ENCODE results near the gene CCL27.

CCL27 gene

GRCh38 chr9:34662526-34663302, at the start of gene CCL27:
Gene CCL27, minus strand, starts transcription at chr9:34662657. Its CDS starts 24 bp downstream, at chr9:34662633.
- no peak within 1 kb of the TSS for H3K27ac ChIP-seq (ENCODE audit: low read depth, low read length)
- no peaks in the 10 kb centered on the region for H3K9me3 ChIP-seq (ENCODE audit: control insufficient read depth in 1 of 2, low read length in 2 of 2)
- H3K4me3 ChIP-seq (ENCODE audit: low read depth in 1 of 2, low read length in 2 of 2) = no peak within 1 kb of the TSS
- H3K4me1 ChIP-seq (ENCODE audit: control insufficient read depth in 1 of 2, insufficient read depth in 2 of 2, low read length in 2 of 2) = peaks cover 25 to 26% of the 10 kb centered on the region in 2 donors
- no peaks in the 10 kb centered on the region for H3K36me3 ChIP-seq (ENCODE audit: control insufficient read depth in 1 of 2, insufficient read depth in 2 of 2, low read length in 2 of 2)
- H3K9ac ChIP-seq (ENCODE audit: low read depth in 1 of 2, low read length in 2 of 2) = no peak within 1 kb of the TSS
- no peaks in the 10 kb centered on the region for H3K27me3 ChIP-seq (ENCODE audit: control insufficient read depth in 1 of 2, insufficient read depth in 2 of 2, low read length in 2 of 2)

- H3K27me3 ChIP-seq (ENCODE audit: control insufficient read depth in 1 of 2, insufficient read depth in 2 of 2, low read length in 2 of 2) = no peaks in the 10 kb centered on the region
- H3K27ac ChIP-seq (ENCODE audit: low read depth, low read length) = no peak overlapping the region
- H3K9me3 ChIP-seq (ENCODE audit: control insufficient read depth in 1 of 2, low read length in 2 of 2) = no peaks in the 10 kb centered on the region
Measured at GRCh38 chr9:34712140-34712539, 49.7 kb upstream of the CCL27 start.

GRCh38 chr9:34710023-34710422, 47.6 kb upstream of the CCL27 start, which contains the start of gene CCL21:
Gene CCL21, minus strand, starts transcription at chr9:34710136. Its CDS starts 70 bp downstream, at chr9:34710066.
- Histone ChIP-seq H3K27me3 (ENCODE audit: control insufficient read depth in 1 of 2, insufficient read depth in 2 of 2, low read length in 2 of 2) (no peaks in the 10 kb centered on the region), H3K4me3 (ENCODE audit: low read depth in 1 of 2, low read length in 2 of 2) (no peak within 1 kb of the TSS), H3K9me3 (ENCODE audit: control insufficient read depth in 1 of 2, low read length in 2 of 2) (no peaks in the 10 kb centered on the region), H3K4me1 (ENCODE audit: control insufficient read depth in 1 of 2, insufficient read depth in 2 of 2, low read length in 2 of 2) (peaks cover 0 to 15% of the 10 kb centered on the region in 2 donors), H3K27ac (ENCODE audit: low read depth, low read length) (no peak within 1 kb of the TSS), H3K9ac (ENCODE audit: low read depth in 1 of 2, low read length in 2 of 2) (no peak within 1 kb of the TSS), H3K36me3 (ENCODE audit: control insufficient read depth in 1 of 2, insufficient read depth in 2 of 2, low read length in 2 of 2) (no peaks in the 10 kb centered on the region)

More at GRCh38 chr9:34712140-34712539, 49.7 kb upstream of the CCL27 start:
- Histone ChIP-seq H3K36me3 (ENCODE audit: control insufficient read depth in 1 of 2, insufficient read depth in 2 of 2, low read length in 2 of 2) (no peaks in the 10 kb centered on the region), H3K4me1 (ENCODE audit: control insufficient read depth in 1 of 2, insufficient read depth in 2 of 2, low read length in 2 of 2) (peaks cover 0 to 15% of the 10 kb centered on the region in 2 donors), H3K4me3 (ENCODE audit: low read depth in 1 of 2, low read length in 2 of 2) (no peak overlapping the region), H3K9ac (ENCODE audit: low read depth in 1 of 2, low read length in 2 of 2) (no peak overlapping the region)

DNA sequence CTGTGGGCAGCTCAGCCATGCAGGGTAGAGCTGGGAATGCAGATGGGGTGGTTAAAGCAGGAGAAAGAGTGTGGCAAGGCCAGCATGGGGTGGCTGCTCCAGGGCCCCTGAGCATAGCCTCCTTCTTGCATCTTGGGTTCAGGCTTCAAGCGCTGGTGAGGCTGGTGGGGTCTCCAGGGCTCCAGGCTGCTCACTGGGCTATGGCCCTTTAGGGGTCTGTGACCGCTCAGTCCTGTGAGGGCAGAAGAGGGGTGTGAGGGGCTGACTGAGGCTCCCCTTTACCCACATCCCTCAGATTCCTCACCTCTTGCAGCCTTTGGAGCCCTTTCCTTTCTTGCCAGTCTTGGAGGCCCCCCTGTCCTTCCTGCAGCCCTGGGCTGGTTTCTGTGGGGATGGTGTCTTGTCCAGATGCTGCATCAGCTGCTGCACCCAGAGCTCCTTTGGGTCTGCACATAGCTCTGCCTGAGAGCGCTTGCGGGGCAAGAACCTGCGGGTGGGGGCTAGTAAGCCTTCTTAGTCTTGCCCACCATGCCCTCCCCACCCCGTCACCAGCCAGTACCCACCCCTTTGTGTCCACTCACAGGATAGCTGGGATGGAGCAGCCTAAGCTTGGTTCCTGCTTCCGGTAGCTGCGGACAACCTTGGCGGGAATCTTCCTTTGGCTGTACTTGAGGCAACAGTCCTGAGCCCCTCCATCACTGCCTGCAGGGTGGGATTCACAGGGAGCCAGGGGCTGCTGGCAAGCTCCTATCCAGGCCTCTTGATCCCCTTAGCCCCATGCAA, 46.9 kb upstream of the CCL27 start:
- no peak overlapping the region for H3K27ac ChIP-seq (ENCODE audit: low read depth, low read length)

DNA sequence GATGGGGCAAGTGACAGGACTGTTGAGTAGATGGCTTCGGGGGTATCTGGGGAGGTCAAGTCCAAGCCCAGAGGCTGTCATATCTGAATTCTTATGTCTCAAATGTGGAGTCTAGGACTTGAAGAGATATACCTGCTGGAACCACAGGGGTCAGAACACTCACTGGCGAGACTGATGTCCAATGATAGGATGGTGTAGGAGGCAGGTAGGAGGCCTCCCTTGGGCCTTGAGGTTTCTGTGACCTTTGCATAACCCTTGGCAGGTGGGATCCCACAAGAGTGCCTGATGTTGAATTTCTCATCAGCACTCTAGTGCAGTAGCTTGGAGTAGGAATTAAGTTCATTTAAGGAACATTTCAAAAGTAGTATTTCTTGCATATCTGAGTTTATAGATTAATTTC, 44.7 kb upstream of the CCL27 start:
- Histone ChIP-seq H3K27me3 (ENCODE audit: control insufficient read depth in 1 of 2, insufficient read depth in 2 of 2, low read length in 2 of 2) (no peaks in the 10 kb centered on the region), H3K36me3 (ENCODE audit: control insufficient read depth in 1 of 2, insufficient read depth in 2 of 2, low read length in 2 of 2) (no peaks in the 10 kb centered on the region), H3K9ac (ENCODE audit: low read depth in 1 of 2, low read length in 2 of 2) (no peak overlapping the region), H3K4me1 (ENCODE audit: control insufficient read depth in 1 of 2, insufficient read depth in 2 of 2, low read length in 2 of 2) (peaks cover 0 to 15% of the 10 kb centered on the region in 2 donors), H3K9me3 (ENCODE audit: control insufficient read depth in 1 of 2, low read length in 2 of 2) (no peaks in the 10 kb centered on the region), H3K4me3 (ENCODE audit: low read depth in 1 of 2, low read length in 2 of 2) (no peak overlapping the region), H3K27ac (ENCODE audit: low read depth, low read length) (no peak overlapping the region)

More for the DNA sequence above, 46.9 kb upstream of the CCL27 start:
- no peaks in the 10 kb centered on the region for H3K27me3 ChIP-seq (ENCODE audit: control insufficient read depth in 1 of 2, insufficient read depth in 2 of 2, low read length in 2 of 2)
- H3K36me3 ChIP-seq (ENCODE audit: control insufficient read depth in 1 of 2, insufficient read depth in 2 of 2, low read length in 2 of 2) = no peaks in the 10 kb centered on the region
- H3K4me3 ChIP-seq (ENCODE audit: low read depth in 1 of 2, low read length in 2 of 2) = no peak overlapping the region
- H3K9me3 ChIP-seq (ENCODE audit: control insufficient read depth in 1 of 2, low read length in 2 of 2) = no peaks in the 10 kb centered on the region
- peaks cover 0 to 15% of the 10 kb centered on the region in 2 donors for H3K4me1 ChIP-seq (ENCODE audit: control insufficient read depth in 1 of 2, insufficient read depth in 2 of 2, low read length in 2 of 2)
- no peak overlapping the region for H3K9ac ChIP-seq (ENCODE audit: low read depth in 1 of 2, low read length in 2 of 2)

DNA sequence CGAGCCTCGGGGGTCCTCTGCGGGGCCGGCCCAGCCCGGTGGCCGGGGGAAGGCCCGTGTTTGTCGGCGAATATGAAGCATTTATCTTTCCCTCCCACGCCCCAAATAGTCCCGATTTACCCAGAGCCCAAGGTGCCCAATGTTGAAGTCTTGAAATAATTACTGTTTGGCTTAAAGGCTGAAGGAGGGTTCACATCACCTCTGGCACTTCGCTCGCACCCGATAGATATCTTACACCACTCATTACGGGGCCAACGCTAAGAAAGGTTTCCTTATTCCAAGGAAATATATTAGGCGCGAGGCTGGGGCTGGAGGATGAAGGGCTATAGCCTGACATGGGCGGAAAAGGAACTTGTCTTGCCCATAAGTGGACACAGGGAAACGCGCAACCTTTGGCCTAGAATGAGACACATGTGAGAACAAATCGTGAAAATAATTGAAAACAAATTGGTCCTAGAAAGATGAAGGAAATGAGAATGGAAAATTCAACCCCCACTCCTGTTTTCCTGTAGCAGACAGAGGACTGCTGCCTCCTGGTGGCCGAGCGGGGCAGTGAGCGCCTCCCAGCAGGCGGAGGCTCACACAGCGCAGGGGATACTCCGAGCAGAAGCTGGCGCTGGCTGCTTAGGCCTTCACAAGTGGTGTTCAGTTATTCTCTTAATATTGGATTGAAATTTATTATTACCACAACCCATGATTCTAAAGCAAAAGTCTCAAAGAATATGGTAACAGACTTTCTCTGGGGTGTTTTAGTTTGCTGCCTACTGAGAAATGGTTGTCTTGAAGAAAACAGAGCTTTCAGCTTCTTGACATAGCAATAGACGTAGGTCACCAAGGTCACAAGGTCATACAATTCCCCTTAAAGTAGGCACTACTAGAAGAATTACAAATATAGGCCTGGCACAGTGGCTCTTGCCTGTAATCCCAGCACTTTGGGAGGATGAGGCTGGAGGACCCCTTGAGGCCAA, 39.6 kb upstream of the CCL27 start:
- Histone ChIP-seq H3K27me3 (ENCODE audit: control insufficient read depth in 1 of 2, insufficient read depth in 2 of 2, low read length in 2 of 2) (peaks cover 0 to 4% of the 10 kb centered on the region in 2 donors), H3K4me3 (ENCODE audit: low read depth in 1 of 2, low read length in 2 of 2) (peak overlapping the region; percentile 66 to 87), H3K9me3 (ENCODE audit: control insufficient read depth in 1 of 2, low read length in 2 of 2) (no peaks in the 10 kb centered on the region), H3K27ac (ENCODE audit: low read depth, low read length) (peak overlapping the region; percentile 32), H3K36me3 (ENCODE audit: control insufficient read depth in 1 of 2, insufficient read depth in 2 of 2, low read length in 2 of 2) (no peaks in the 10 kb centered on the region), H3K9ac (ENCODE audit: low read depth in 1 of 2, low read length in 2 of 2) (peak overlapping the region; percentile 23 to 50), H3K4me1 (ENCODE audit: control insufficient read depth in 1 of 2, insufficient read depth in 2 of 2, low read length in 2 of 2) (peaks cover 0 to 5% of the 10 kb centered on the region in 2 donors)

DNA sequence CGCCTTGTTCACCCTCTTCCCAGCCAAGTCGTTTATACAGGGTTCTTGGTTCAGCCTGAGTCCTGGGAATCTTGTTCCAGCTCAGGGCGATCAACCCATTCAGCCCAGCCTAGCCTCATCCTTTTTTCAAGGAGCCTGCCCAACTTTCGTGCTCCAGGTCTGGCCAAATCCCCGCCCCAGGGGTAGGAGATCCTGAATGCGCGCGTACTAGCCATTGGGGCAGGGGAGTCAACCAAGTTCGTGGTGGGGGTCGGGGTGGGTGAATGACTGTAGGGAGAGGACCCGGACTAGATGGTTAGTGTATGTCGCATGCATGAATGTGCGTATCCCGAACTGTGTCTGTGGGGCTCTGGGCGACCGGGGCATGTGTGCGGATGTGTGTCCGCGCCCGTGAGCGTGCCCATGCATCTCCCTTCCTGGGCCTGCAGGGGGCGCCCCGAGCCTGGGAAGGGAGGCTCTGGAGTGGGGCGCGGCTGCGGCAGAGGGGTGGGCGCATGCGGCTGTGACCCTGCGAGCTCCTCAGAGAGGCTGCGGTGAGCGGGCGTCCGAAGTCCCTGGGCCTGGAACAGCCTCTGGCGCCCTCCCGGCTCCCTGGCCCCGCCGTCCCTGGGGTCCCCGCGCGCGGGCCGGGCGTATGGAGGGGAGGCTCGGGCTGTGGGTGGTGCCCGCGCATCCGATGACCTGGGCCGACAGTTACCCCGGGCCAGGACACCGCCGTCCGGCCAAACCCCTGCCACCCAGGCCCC, 38.7 kb upstream of the CCL27 start:
- peak overlapping the region; percentile 32 for H3K27ac ChIP-seq (ENCODE audit: low read depth, low read length)
- H3K27me3 ChIP-seq (ENCODE audit: control insufficient read depth in 1 of 2, insufficient read depth in 2 of 2, low read length in 2 of 2) = peaks cover 0 to 4% of the 10 kb centered on the region in 2 donors
- H3K4me1 ChIP-seq (ENCODE audit: control insufficient read depth in 1 of 2, insufficient read depth in 2 of 2, low read length in 2 of 2) = peaks cover 0 to 5% of the 10 kb centered on the region in 2 donors
- peak overlapping the region; percentile 23 to 50 for H3K9ac ChIP-seq (ENCODE audit: low read depth in 1 of 2, low read length in 2 of 2)
- H3K9me3 ChIP-seq (ENCODE audit: control insufficient read depth in 1 of 2, low read length in 2 of 2) = no peaks in the 10 kb centered on the region
- H3K4me3 ChIP-seq (ENCODE audit: low read depth in 1 of 2, low read length in 2 of 2) = peak overlapping the region; percentile 66 to 87
- no peaks in the 10 kb centered on the region for H3K36me3 ChIP-seq (ENCODE audit: control insufficient read depth in 1 of 2, insufficient read depth in 2 of 2, low read length in 2 of 2)

DNA sequence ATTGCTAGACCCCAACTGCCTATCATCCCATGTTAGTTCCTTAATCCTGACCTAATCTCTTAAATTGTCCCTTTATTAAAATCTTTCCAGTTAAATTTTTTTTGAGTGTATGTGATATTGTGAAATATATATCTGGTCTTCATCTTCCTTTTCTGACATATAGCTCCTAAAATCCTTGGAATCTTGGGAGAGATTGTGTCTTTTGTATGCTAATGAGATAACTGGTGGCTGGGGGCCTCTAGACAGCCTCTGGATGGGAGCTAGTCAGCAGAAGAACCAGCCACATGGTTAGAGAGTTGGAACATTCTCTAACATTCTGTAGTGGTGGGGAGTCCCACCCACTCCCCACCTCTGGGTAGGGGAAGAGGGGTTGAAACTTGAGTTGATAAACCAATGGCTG, 32.4 kb upstream of the CCL27 start:
- H3K4me1 ChIP-seq (ENCODE audit: control insufficient read depth in 1 of 2, insufficient read depth in 2 of 2, low read length in 2 of 2) = peaks cover under 1 to 2% of the 10 kb centered on the region in 2 donors
- no peaks in the 10 kb centered on the region for H3K9me3 ChIP-seq (ENCODE audit: control insufficient read depth in 1 of 2, low read length in 2 of 2)
- no peaks in the 10 kb centered on the region for H3K27me3 ChIP-seq (ENCODE audit: control insufficient read depth in 1 of 2, insufficient read depth in 2 of 2, low read length in 2 of 2)
- no peaks in the 10 kb centered on the region for H3K36me3 ChIP-seq (ENCODE audit: control insufficient read depth in 1 of 2, insufficient read depth in 2 of 2, low read length in 2 of 2)
- no peak overlapping the region for H3K9ac ChIP-seq (ENCODE audit: low read depth in 1 of 2, low read length in 2 of 2)
- no peak overlapping the region for H3K27ac ChIP-seq (ENCODE audit: low read depth, low read length)
- H3K4me3 ChIP-seq (ENCODE audit: low read depth in 1 of 2, low read length in 2 of 2) = no peak overlapping the region

- Histone ChIP-seq H3K9ac (ENCODE audit: low read depth in 1 of 2, low read length in 2 of 2) (no peak overlapping the region), H3K27me3 (ENCODE audit: control insufficient read depth in 1 of 2, insufficient read depth in 2 of 2, low read length in 2 of 2) (no peaks in the 10 kb centered on the region), H3K9me3 (ENCODE audit: control insufficient read depth in 1 of 2, low read length in 2 of 2) (no peaks in the 10 kb centered on the region), H3K27ac (ENCODE audit: low read depth, low read length) (no peak overlapping the region), H3K4me1 (ENCODE audit: control insufficient read depth in 1 of 2, insufficient read depth in 2 of 2, low read length in 2 of 2) (peaks cover 8 to 9% of the 10 kb centered on the region in 2 donors), H3K4me3 (ENCODE audit: low read depth in 1 of 2, low read length in 2 of 2) (no peak overlapping the region), H3K36me3 (ENCODE audit: control insufficient read depth in 1 of 2, insufficient read depth in 2 of 2, low read length in 2 of 2) (no peaks in the 10 kb centered on the region)
Measured at GRCh38 chr9:34693560-34693959, 31.1 kb upstream of the CCL27 start.

Data from duodenal mucosa (tissue), 2 donors.